HT-29 (cell line): ENCODE data around the gene ARFGAP1. TPM values are rescaled to one million over a fixed set of nuclear protein-coding genes. Genes with fewer than 3 reads are reported as not detected.

Experiments
- DNase-seq: peaks from one replicate; pipeline ENCODE4 v3.0.0-alpha.2; 2015; ENCODE audit warnings: low spot score
- total RNA-seq: library from RNA; depleted of rRNA; stranded (reverse); fragments of >200 nt; shearing (Covaris generic); gene quantifications from 2 replicates; pipeline ENCODE4 v1.2.3, GENCODE V29; 2014

ARFGAP1 gene
- total RNA-seq, 1 experiment from 2014 or later, result 150 TPM

DNA sequence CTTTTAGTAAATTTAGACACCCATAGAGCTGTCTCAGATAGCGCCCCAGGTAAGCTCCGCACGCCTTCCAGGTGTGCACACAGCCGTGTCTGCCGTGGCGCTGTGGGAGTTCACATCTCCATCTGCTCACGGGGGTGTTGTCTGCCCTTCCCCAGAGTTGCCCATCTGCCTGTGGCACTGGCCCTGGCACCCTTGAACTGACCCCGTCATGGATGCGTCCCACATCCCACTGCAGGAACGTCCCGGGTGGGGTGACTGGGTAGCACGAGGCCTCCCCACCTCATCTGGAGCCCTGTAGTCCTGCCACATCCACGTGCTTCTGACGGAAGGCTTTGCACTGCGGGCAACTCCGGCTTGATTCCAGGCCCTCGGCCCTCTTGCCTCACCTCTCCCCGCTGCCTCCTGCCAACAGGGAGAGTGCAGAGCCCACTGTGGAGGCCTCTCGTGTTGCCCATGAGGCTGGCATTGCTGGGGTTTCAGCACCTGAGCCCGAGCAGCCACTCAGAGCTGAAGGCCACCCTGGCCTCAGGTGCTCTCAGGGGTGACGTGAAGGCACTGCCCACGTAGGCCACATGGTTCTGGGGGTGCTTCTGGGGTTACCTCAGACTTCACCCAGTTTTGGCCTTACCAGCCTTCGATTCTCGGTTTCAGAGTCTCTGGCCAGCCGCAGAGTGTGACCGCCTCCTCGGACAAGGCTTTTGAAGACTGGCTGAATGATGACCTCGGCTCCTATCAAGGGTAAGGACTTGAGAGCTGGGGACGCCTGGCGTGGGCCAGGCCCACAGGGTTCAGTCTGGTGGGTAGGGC, 5.1 kb downstream of the ARFGAP1 start:
- no peak for DNase-seq

- no peak for DNase-seq
Observed at GRCh38 chr20:63278661-63279060, 6.0 kb downstream of the ARFGAP1 start.

DNA sequence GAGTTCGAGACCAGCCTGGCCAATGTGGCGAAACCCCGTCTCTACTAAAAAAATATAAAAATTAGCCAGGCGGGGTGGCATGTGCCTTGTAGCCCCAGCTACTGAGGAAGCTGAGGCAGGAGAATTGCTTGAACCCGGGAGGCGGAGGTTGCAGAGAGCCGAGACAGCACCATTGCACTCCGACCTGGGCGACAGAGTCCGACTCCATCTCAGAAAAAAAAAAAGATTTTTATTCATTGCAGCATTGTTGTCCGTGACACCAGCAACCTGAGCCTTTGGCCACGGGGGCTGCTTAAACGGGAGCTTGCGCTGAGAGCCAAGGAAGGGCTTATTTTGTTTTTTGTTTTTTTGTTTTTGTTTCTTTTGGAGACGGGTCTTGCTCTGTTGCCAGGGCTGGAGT, 7.3 kb downstream of the ARFGAP1 start:
- no peak for DNase-seq

GRCh38 chr20:63280371-63280770, 7.8 kb downstream of the ARFGAP1 start:
- no peak for DNase-seq

- no peak for DNase-seq
Observed at GRCh38 chr20:63280929-63281545, 8.4 kb downstream of the ARFGAP1 start.

GRCh38 chr20:63281742-63282665, 9.4 kb downstream of the ARFGAP1 start:
- DNase-seq, result no peak

DNA sequence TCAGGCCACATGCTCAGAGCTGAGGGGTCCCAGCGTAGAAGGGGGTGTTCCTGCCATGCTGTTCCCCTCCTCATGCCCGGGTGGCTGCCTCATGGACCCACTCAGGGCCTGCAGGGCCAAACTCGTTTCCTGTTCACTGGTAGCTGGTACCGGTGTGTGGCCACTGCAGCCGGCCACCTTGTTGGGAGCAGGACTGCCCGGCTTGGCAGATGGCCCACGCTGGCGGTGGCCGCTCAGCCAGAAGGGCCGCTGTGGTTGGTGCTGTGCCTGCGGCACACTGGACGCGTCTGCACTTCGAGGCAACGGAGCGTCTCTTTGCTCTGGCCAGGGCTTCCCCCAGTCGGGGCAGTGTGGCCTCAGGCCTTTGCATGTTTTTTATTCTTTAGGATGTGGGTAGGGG, 10.3 kb downstream of the ARFGAP1 start:
- no peak for DNase-seq

DNA sequence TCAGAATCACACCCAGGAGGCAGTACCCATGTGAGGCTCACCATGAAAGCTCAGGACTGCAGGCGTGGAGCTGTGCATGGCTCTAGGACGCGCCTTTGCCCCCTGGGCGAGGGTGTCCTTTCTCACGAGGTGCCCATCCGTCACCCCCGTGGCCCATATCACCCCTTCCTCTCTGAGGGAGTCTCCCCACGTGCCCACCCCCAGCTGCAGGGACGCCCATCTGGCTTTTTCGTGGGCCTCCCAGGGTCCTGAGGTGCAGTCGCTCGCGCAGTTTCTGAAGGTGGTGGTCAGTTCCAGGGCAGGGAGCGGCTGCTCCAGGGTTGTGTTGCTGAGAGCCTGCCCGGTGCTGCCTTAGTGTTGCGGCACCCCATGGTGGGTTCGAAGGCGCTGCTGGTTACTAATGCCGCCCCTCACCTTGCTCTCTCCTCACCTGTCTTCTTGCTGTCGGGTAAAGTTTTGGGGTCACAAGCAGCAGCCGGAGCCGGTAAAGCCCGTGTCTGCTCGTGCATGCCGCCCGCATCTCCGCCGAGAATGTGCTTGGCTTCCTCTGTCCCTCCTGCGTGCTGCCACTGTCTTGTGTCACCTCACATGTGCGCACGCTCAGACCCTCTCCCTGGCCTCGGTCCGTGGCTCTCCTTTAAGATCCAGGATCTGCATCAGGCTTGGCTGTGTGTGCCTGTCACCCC, 10.9 kb downstream of the ARFGAP1 start:
- no peak for DNase-seq

DNA sequence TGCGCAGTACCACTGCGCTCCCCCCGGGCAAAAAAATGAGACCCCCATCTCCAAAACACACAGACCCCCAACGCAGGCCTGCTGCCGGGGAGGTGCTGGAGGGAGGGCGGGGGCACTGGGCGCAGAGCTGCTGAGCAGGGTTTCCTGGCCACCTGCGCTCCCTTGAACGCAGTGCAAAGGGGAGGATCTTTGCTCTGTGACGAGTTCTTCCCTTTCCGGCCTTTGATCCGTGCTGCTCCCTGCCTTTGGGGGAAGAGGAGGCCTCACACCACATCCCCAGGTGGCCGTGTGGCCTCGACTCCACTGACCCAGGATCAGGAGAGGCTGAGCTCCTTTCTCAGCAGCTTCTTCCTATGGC, 11.4 kb downstream of the ARFGAP1 start:
- DNase-seq, result no peak

DNA sequence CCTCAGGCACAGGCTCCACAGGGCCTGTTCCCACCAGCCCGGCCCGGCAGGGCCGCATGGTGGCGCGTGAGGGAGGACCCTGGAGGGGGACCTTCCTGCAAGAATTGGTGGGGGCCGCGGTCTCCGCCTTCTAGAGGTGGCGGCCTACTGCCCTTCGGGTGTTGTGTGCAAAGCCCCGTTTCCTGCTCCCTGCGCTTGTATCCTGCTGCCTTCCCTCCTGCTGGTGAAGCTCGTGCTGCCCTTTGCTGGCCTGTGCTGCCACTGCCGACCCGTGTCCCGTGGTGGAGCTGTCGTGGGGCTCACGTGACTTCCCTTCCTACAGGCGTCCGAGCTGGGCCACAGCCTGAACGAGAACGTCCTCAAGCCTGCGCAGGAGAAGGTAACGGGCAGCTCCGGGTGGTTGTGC, 11.9 kb downstream of the ARFGAP1 start:
- DNase-seq, result no peak

GRCh38 chr20:63284981-63285524, 12.4 kb downstream of the ARFGAP1 start:
- DNase-seq, result no peak

DNA sequence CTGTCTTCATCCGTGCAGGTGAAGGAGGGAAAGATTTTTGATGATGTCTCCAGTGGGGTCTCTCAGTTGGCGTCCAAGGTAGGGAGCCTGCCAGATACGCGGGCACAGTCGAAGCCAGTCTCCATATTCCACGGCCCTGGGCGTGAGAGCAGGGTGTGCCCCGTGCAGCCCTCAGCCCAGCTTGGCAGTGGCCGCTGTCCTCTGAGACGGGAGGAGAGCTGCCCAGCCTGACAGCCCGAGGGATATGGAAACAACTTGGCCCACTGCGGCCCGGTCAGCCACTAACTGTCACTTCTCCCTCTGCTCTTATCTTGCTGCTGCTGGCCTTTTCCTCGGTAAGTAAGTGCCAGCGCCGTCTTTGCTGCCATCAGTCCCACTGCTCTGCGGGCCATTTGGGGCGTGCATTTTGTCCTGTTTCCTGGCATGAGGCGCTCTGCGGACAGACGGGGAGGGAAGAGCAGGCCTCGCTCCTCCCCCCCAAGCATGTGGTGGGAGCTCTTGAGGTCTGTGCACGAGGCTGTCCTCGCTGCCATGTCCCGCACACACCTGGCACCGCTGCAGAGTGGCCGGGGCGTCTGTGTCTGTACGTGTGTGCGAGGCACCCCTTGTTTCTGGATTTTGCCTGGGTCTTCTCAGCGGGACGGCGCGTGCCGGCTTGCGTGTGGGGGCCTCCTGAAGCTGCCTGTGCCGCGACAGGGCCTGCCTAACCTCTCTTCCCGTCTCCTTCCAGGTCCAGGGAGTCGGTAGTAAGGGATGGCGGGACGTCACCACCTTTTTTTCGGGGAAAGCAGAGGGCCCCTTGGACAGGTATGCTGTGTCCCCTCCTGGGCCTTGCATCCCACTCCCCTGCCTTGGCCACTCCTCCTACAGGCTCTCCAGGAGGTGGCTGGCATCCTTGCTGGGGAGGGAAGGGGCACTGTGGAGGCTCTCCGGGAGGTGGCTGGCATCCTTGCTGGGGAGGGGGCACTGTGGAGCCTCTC, 13.3 kb downstream of the ARFGAP1 start:
- DNase-seq, result no peak

GRCh38 chr20:63286781-63287696, 14.4 kb downstream of the ARFGAP1 start:
- no peak for DNase-seq

GRCh38 chr20:63287697-63288580, 15.3 kb downstream of the ARFGAP1 start:
- no peak for DNase-seq

DNA sequence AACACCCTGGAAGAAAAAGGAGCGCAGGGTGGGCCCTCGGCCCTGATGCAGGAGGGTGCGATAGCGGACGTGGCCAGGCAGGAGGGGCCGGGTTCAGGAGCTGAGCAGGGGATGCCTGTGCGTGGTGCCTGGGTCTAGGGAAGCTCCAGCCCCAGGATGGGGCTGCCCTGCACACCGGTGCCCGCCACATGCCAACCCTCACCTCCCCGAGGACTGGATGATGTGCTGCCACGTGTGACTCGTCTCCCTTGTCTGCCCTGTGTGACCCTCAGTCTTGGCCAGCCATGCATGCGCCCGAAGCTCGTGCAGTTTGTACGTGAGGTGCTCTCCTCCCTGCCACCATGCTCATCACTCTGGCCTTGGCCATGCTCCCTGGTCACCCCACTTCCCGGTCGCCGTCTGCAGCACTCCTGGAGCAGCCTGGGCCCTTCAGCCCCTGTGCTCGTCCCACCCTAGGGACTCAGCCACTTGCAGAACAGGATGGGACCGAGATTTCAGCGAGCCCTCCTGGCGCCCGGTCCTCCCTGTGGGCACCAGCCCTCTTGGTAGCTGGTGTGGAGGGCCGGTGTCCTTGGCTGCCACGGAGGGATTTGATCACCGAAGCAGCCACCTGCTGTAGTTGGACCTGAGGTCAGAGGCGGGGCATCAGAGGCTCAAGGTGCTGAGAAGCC, 16.1 kb downstream of the ARFGAP1 start:
- DNase-seq, result no peak

- no peak for DNase-seq
Observed at GRCh38 chr20:63289311-63290135, 16.9 kb downstream of the ARFGAP1 start.
